Mesenchymal stem cell (in vitro differentiated cells and primary cell): ENCODE data around the gene ISLR2.

Experiments used
- DNase-seq: peaks from one replicate; pipeline ENCODE4 v3.0.0-alpha.2; 2013
- H2AFZ ChIP-seq: one replicate; pipeline ENCODE4 v1.6.1; 2013; ENCODE audit warnings: low read depth, mild to moderate bottlenecking, control low read depth, inconsistent platforms, low read length, moderate library complexity
- H2AK5ac ChIP-seq: 2 replicates; pipeline ENCODE4 v1.6.1; 2013; ENCODE audit warnings: low read length, moderate library complexity, mild to moderate bottlenecking, inconsistent platforms; ENCODE audit not compliant: severe bottlenecking
- H2BK120ac ChIP-seq: one replicate; pipeline ENCODE4 v1.6.1; 2013; ENCODE audit warnings: low read depth, mild to moderate bottlenecking, inconsistent platforms, low read length, moderate library complexity
- H2BK12ac ChIP-seq, 2 experiments: one replicate each; pipeline ENCODE4 v1.6.1; 2013; ENCODE audit warnings: inconsistent platforms in 2 of 2, low read length in 2 of 2, mild to moderate bottlenecking in 2 of 2, moderate library complexity in 2 of 2, control low read depth in 1 of 2
- H2BK15ac ChIP-seq: one replicate; pipeline ENCODE4 v1.6.1; 2013; ENCODE audit warnings: mild to moderate bottlenecking, low read depth, inconsistent platforms; ENCODE audit not compliant: poor library complexity, severe bottlenecking
- H2BK5ac ChIP-seq: 2 replicates; pipeline ENCODE4 v1.6.1; 2013; ENCODE audit warnings: low read depth, mild to moderate bottlenecking, low read length, control low read depth, inconsistent platforms; ENCODE audit not compliant: poor library complexity, severe bottlenecking
- H3K14ac ChIP-seq, 2 experiments: one replicate each; pipeline ENCODE4 v1.6.1; 2013; ENCODE audit warnings: inconsistent platforms in 2 of 2, low read length in 2 of 2, control low read depth in 1 of 2, mild to moderate bottlenecking in 1 of 2, moderate library complexity in 1 of 2
- H3K18ac ChIP-seq, 2 experiments: one replicate each; pipeline ENCODE4 v1.6.1; 2013; ENCODE audit warnings: inconsistent platforms in 2 of 2, low read length in 2 of 2, control low read depth in 1 of 2, low read depth in 1 of 2, mild to moderate bottlenecking in 1 of 2
- H3K23ac ChIP-seq, 2 experiments: one replicate each; pipeline ENCODE4 v1.6.1; 2013; ENCODE audit warnings: inconsistent platforms in 2 of 2, low read length in 2 of 2, mild to moderate bottlenecking in 2 of 2, moderate library complexity in 2 of 2, control low read depth in 1 of 2
- H3K27ac ChIP-seq: 2 replicates; pipeline ENCODE4 v1.5.1; 2013; ENCODE audit warnings: mild to moderate bottlenecking, moderate library complexity, low read length, control low read depth, inconsistent platforms; ENCODE audit not compliant: poor library complexity, severe bottlenecking
- H3K27me3 ChIP-seq, 2 experiments: 2 replicates each; pipeline versions ENCODE4 v1.6.1 to v1.7.0; 2013; ENCODE audit warnings: low read length in 2 of 2, mild to moderate bottlenecking in 2 of 2, moderate library complexity in 2 of 2, control low read depth in 1 of 2, inconsistent platforms in 1 of 2; ENCODE audit not compliant: control insufficient read depth in 1 of 2, insufficient read depth in 1 of 2
- H3K36me3 ChIP-seq, 2 experiments: 2 replicates each; pipeline versions ENCODE4 v1.6.1 to v1.7.0; 2013; ENCODE audit warnings: low read length in 2 of 2, control low read depth in 1 of 2, inconsistent platforms in 1 of 2, low read depth in 1 of 2, mild to moderate bottlenecking in 1 of 2; ENCODE audit not compliant: insufficient read depth in 2 of 2, control insufficient read depth in 1 of 2
- H3K4ac ChIP-seq, 2 experiments: one replicate each; pipeline ENCODE4 v1.6.1; 2013; ENCODE audit warnings: inconsistent platforms in 2 of 2, low read length in 2 of 2, mild to moderate bottlenecking in 2 of 2, moderate library complexity in 2 of 2, control low read depth in 1 of 2, low read depth in 1 of 2
- H3K4me1 ChIP-seq: 2 replicates; pipeline ENCODE4 v1.6.1; 2013; ENCODE audit warnings: low read depth, low read length, control low read depth; ENCODE audit not compliant: control insufficient read depth, insufficient read depth
- H3K4me2 ChIP-seq: 2 replicates; pipeline ENCODE4 v1.6.1; 2013; ENCODE audit warnings: low read length, mild to moderate bottlenecking, inconsistent platforms; ENCODE audit not compliant: poor library complexity, severe bottlenecking
- H3K4me3 ChIP-seq, 2 experiments: 2 replicates each; pipeline versions ENCODE4 v1.5.1 to v1.7.0; 2013; ENCODE audit warnings: low read length in 2 of 2, mild to moderate bottlenecking in 2 of 2, control low read depth in 1 of 2, low read depth in 1 of 2; ENCODE audit not compliant: insufficient read depth in 1 of 2
- H3K79me1 ChIP-seq: replicated peaks from 2 replicates; pipeline ENCODE4 v1.6.1; 2013; ENCODE audit warnings: mild to moderate bottlenecking, control low read depth, low read length, inconsistent platforms; ENCODE audit not compliant: poor library complexity, severe bottlenecking
- H3K9ac ChIP-seq: 2 replicates; pipeline ENCODE4 v1.7.0; 2013; ENCODE audit warnings: mild to moderate bottlenecking, low read length, moderate library complexity
- H3K9me3 ChIP-seq: 2 replicates; pipeline ENCODE4 v1.7.0; 2013; ENCODE audit warnings: mild to moderate bottlenecking, low read length; ENCODE audit not compliant: control insufficient read depth
- H4K8ac ChIP-seq: one replicate; pipeline ENCODE4 v1.6.1; 2013; ENCODE audit warnings: inconsistent platforms, mild to moderate bottlenecking, low read length, moderate library complexity
- H4K91ac ChIP-seq: one replicate; pipeline ENCODE4 v1.6.1; 2013; ENCODE audit warnings: mild to moderate bottlenecking, low read length, inconsistent platforms
- WGBS: methylation state at CpG from one replicate; pipeline ENCODE4 v1.1.7; 2013; ENCODE audit warnings: mixed read lengths; 5-methylcytosine and 5-hydroxymethylcytosine counted together

The ISLR2 gene

DNA sequence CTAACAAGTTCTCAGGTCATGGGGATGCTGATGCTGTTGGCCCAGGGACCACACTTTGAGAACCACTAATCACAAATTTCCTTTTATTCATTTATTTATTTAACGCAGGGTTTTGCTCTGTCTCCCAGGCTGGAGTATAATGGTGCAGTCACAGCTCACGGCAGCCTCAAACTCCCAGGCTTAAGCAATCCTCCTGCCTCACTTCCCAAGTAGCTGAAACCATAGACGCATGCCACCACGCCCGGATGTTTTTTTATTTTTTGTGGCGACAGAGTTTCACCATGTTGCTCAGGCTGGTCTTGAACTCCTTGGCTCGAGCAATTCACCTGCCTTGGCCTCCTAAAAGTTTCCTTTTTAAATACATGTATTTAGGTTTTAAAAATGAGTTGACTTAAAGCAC, 20.7 kb upstream of the ISLR2 start:
- Histone ChIP-seq H3K9ac (no peak overlapping the region), H3K14ac (no peak overlapping the region), H4K91ac (no peak overlapping the region), H3K36me3 (no peaks in the 10 kb centered on the region), H2BK120ac (no peak overlapping the region), H3K9me3 (no peaks in the 10 kb centered on the region), H2BK12ac (no peak overlapping the region), H3K27me3 (peaks cover 11 to 20% of the 10 kb centered on the region in 2 experiments), H3K23ac (no peak overlapping the region), H2AFZ (no peak overlapping the region), H3K4me2 (no peak overlapping the region), H3K4ac (no peak overlapping the region), H2BK5ac (no peak overlapping the region), H3K79me1 (no peaks in the 10 kb centered on the region), H4K8ac (no peak overlapping the region), H3K4me3 (no peak overlapping the region), H2BK15ac (no peak overlapping the region), H3K18ac (no peak overlapping the region), H3K4me1 (no peaks in the 10 kb centered on the region), H3K27ac (no peak overlapping the region), H2AK5ac (no peak overlapping the region)
- WGBS = 94% methylated on average over 6 of the region's 7 CpGs
- DNase-seq = no peak

DNA sequence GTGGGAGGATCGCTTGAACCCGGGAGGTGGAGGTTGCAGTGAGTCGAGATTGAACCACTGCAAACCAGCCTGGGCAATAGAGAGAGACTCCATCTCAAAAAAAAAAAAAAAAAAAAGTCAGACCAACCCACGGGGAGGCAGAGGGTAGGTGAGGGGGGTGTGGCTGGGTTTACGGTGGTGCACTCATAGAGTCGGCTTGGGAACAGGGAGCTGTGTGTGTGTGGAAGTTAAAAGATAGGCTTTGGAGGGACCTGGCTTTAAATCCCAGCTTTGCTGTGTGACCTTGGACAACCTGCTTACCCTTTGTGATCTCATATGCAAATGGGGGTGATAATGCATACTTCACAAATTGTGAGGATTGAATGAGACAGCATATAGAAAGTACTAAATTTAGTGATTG, 10.0 kb upstream of the ISLR2 start:
- H3K14ac ChIP-seq = no peak overlapping the region

GRCh38 chr15:74121039-74121438, 9.3 kb upstream of the ISLR2 start:
- no peak overlapping the region for H2BK120ac ChIP-seq

More for the DNA sequence above, 10.0 kb upstream of the ISLR2 start:
- 67% methylated on average over 5 of the region's 6 CpGs for WGBS
- Histone ChIP-seq H3K36me3 (no peaks in the 10 kb centered on the region), H2BK5ac (no peak overlapping the region), H2BK15ac (no peak overlapping the region), H2AK5ac (no peak overlapping the region), H2BK12ac (no peak overlapping the region), H3K4ac (no peak overlapping the region), H2BK120ac (no peak overlapping the region), H3K4me3 (no peak overlapping the region), H3K4me2 (no peak overlapping the region), H3K9me3 (no peaks in the 10 kb centered on the region), H3K27me3 (peaks cover 56 to 61% of the 10 kb centered on the region in 2 experiments), H3K27ac (no peak overlapping the region), H3K18ac (no peak overlapping the region), H3K4me1 (no peaks in the 10 kb centered on the region), H4K8ac (no peak overlapping the region), H3K23ac (no peak overlapping the region), H2AFZ (no peak overlapping the region), H3K79me1 (no peaks in the 10 kb centered on the region), H3K9ac (no peak overlapping the region), H4K91ac (no peak overlapping the region)
- DNase-seq = no peak

GRCh38 chr15:74121858-74122257, 8.5 kb upstream of the ISLR2 start:
- no peak overlapping the region for H2BK120ac ChIP-seq
- H3K9me3 ChIP-seq = no peaks in the 10 kb centered on the region
- H3K4ac ChIP-seq = no peak overlapping the region
- H3K14ac ChIP-seq = no peak overlapping the region
- no peak overlapping the region for H3K4me2 ChIP-seq
- no peak overlapping the region for H3K9ac ChIP-seq
- no peak overlapping the region for H2BK12ac ChIP-seq
- no peak overlapping the region for H2AK5ac ChIP-seq
- DNase-seq = no peak
- no peak overlapping the region for H2AFZ ChIP-seq
- H3K4me3 ChIP-seq = no peak overlapping the region
- H3K27ac ChIP-seq = no peak overlapping the region
- no peak overlapping the region for H4K8ac ChIP-seq
- no peak overlapping the region for H2BK15ac ChIP-seq
- no peak overlapping the region for H2BK5ac ChIP-seq
- no peak overlapping the region for H4K91ac ChIP-seq
- H3K27me3 ChIP-seq = peaks cover 61 to 64% of the 10 kb centered on the region in 2 experiments
- no peaks in the 10 kb centered on the region for H3K4me1 ChIP-seq
- no peak overlapping the region for H3K23ac ChIP-seq
- H3K18ac ChIP-seq = no peak overlapping the region
- 82% methylated on average over 6 of the region's 6 CpGs for WGBS
- no peaks in the 10 kb centered on the region for H3K79me1 ChIP-seq
- H3K36me3 ChIP-seq = no peaks in the 10 kb centered on the region

More at GRCh38 chr15:74121039-74121438, 9.3 kb upstream of the ISLR2 start:
- DNase-seq = no peak
- Histone ChIP-seq H4K91ac (no peak overlapping the region), H3K4me3 (no peak overlapping the region), H3K27me3 (peaks cover 58 to 63% of the 10 kb centered on the region in 2 experiments), H2AK5ac (no peak overlapping the region), H3K79me1 (no peaks in the 10 kb centered on the region), H3K14ac (no peak overlapping the region), H3K9ac (no peak overlapping the region), H3K23ac (no peak overlapping the region), H3K36me3 (no peaks in the 10 kb centered on the region), H2BK12ac (no peak overlapping the region), H3K9me3 (no peaks in the 10 kb centered on the region), H3K4me2 (no peak overlapping the region), H3K18ac (peak overlapping the region in 1 of 2 experiments; percentile 29), H4K8ac (no peak overlapping the region), H3K27ac (no peak overlapping the region), H2BK5ac (no peak overlapping the region), H2BK15ac (no peak overlapping the region), H3K4me1 (no peaks in the 10 kb centered on the region), H3K4ac (no peak overlapping the region), H2AFZ (no peak overlapping the region)
- 5% methylated on average over 4 of the region's 4 CpGs for WGBS
